DND-41 (cell line): ENCODE data around the gene DENND2A.

Experiments
- EZH2 ChIP-seq: IDR thresholded peaks from 3 replicates; pipeline ENCODE4 v1.6.1; 2012; ENCODE audit warnings: borderline replicate concordance, low read depth, mild to moderate bottlenecking, moderate library complexity, low read length, inconsistent platforms; ENCODE audit not compliant: severe bottlenecking
- TF ChIP-seq, protein P1 (sequence below): IDR thresholded peaks from 2 replicates; pipeline ENCODE4 v1.5.1; 2012; ENCODE audit warnings: borderline replicate concordance, low read length, moderate library complexity, mild to moderate bottlenecking; ENCODE audit not compliant: poor library complexity, severe bottlenecking; ENCODE audit errors: extremely low read depth

DNA sequence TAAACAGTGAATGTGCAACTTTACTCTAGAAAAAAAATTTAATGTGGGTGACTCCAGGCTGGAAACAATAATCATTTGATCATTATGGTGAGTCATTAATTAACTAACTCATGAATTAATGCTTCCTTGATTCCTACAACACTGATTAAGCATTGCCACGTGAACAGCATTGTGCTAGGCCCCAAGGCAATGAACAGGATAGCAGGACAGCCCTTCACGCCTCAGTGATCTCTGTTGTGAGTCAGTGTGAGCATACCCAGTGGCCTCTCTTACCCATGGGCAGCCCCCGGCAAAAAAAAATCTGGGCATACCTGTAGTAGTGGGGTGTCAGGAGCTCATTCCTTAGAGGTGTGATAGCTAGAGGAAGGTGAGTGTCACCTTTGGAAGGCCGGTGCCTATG lies 76.0 kb downstream of the DENND2A start:
- no peak for TF ChIP-seq EZH2
- TF ChIP-seq, protein P1, sequence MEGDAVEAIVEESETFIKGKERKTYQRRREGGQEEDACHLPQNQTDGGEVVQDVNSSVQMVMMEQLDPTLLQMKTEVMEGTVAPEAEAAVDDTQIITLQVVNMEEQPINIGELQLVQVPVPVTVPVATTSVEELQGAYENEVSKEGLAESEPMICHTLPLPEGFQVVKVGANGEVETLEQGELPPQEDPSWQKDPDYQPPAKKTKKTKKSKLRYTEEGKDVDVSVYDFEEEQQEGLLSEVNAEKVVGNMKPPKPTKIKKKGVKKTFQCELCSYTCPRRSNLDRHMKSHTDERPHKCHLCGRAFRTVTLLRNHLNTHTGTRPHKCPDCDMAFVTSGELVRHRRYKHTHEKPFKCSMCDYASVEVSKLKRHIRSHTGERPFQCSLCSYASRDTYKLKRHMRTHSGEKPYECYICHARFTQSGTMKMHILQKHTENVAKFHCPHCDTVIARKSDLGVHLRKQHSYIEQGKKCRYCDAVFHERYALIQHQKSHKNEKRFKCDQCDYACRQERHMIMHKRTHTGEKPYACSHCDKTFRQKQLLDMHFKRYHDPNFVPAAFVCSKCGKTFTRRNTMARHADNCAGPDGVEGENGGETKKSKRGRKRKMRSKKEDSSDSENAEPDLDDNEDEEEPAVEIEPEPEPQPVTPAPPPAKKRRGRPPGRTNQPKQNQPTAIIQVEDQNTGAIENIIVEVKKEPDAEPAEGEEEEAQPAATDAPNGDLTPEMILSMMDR = no peak
